Measurements from ENCODE around the gene TOB2. TPM values are rescaled to one million over a fixed set of nuclear protein-coding genes. Genes with fewer than 3 reads are reported as not detected.

TOB2 gene
- total and polyA plus RNA-seq, 9 of the 15 experiments (the other 6 are each of a cell fraction or from before 2014, with no cell fraction given), result 3.3 to 20.5 (median 7.3) TPM

DNA sequence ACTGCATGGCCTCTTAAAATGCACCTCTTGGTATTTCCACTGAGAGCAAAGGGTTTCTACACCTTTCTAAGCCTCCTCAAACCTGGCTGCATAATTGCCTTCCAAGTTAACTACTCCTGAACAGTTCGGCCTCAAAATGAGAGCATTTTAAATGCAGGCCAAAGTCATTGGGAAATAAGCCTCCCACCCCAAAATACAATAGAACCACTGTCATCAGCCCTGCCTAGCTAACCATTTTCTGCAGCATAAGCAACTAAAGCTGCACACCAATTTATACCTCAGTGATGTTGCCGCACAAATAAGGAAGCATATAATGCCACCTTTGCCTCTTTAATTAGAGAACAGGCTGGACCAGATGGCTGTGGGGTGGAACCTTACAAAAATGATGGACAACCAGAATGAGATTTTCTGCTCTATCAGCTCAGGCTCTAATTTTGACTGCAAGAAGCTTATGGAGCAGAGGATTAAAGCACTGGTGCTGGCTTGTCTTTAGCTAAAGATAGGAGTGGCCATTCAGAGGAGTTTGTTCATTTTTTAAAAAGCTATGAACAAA is 4.3 kb downstream of the TOB2 start:
- no peak overlapping the region for H3K27ac ChIP-seq (ENCODE audit: extremely low read depth, low read depth, low read length)
- TF ChIP-seq BCL6 (CRISPR knock-in tag; IDR thresholded peaks at IDR 0.05) (no peak), BHLHE40 (IDR thresholded peaks at IDR 0.05; ENCODE audit: low read length) (no peak), ZNF436 (CRISPR knock-in tag; IDR thresholded peaks at IDR 0.05) (no peak), ZSCAN32 (CRISPR knock-in tag; IDR thresholded peaks at IDR 0.05) (no peak), ARNT (IDR thresholded peaks at IDR 0.05) (no peak), JUND (IDR thresholded peaks at IDR 0.05; ENCODE audit: borderline replicate concordance, low read depth, low read length) (no peak), JUND (tag; IDR thresholded peaks at IDR 0.05; ENCODE audit: borderline replicate concordance, low read depth, low read length) (no peak), TEAD4 (IDR thresholded peaks at IDR 0.05; ENCODE audit: low read length) (no peak), TEAD4 (CRISPR knock-in tag; IDR thresholded peaks at IDR 0.05; ENCODE audit: borderline replicate concordance) (no peak), RAD51 (IDR thresholded peaks at IDR 0.05; ENCODE audit: borderline replicate concordance, low read depth) (no peak)
- TF ChIP-seq, protein P1, sequence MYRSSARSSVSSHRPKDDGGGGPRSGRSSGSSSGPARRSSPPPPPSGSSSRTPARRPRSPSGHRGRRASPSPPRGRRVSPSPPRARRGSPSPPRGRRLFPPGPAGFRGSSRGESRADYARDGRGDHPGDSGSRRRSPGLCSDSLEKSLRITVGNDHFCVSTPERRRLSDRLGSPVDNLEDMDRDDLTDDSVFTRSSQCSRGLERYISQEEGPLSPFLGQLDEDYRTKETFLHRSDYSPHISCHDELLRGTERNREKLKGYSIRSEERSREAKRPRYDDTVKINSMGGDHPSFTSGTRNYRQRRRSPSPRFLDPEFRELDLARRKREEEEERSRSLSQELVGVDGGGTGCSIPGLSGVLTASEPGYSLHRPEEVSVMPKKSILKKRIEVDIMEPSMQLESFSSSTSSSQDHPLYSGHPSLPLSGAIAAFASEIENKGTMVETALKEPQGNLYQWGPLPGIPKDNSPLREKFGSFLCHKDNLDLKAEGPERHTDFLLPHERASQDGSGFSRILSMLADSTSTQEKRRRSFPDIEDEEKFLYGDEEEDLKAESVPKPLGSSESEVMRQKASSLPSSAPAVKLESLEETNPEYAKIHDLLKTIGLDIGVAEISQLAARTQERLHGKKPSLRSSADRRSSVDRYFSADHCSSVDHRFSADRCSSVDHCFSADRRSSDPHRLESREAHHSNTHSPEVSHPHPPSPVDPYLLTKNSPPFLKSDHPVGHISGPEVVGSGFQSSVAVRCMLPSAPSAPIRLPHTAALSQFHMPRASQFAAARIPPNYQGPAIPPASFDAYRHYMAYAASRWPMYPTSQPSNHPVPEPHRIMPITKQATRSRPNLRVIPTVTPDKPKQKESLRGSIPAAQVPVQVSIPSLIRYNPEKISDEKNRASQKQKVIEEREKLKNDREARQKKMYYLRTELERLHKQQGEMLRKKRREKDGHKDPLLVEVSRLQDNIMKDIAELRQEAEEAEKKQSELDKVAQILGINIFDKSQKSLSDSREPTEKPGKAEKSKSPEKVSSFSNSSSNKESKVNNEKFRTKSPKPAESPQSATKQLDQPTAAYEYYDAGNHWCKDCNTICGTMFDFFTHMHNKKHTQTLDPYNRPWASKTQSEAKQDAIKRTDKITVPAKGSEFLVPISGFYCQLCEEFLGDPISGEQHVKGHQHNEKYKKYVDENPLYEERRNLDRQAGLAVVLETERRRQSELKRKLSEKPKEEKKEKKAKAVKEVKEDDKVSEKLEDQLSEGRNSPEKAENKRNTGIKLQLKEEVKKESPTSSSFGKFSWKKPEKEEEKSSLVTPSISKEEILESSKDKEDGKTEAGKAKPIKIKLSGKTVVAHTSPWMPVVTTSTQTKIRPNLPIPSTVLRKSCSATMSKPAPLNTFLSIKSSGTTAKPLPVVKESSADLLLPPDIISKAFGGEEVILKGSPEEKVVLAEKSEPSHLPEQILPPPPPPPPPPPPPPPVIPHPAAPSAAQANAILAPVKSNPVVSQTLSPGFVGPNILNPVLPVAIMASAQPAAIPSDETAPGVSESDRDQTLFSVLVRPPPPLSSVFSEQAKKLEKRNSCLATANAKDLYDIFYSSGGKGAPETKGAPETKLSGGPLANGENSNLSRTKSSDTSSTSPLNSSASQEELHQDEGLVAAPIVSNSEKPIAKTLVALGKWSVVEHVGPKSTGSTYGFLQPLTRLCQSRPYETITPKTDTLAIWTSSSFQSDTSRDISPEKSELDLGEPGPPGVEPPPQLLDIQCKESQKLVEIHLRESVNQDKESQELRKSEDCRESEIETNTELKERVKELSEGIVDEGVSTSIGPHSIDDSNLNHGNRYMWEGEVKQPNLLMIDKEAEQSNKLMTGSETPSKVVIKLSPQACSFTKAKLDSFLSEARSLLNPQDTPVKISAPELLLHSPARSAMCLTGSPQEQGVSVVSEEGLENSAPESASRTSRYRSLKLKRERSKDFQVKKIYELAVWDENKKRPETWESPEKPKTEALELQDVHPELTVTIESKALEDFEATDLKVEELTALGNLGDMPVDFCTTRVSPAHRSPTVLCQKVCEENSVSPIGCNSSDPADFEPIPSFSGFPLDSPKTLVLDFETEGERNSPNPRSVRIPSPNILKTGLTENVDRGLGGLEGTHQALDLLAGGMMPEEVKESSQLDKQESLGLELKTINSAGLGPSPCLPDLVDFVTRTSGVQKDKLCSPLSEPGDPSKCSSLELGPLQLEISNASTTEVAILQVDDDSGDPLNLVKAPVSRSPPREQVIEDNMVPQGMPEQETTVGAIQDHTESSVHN (IDR thresholded peaks at IDR 0.05; ENCODE audit: borderline replicate concordance in 1 of 2, low read depth in 1 of 2), result no peak
- TF ChIP-seq, protein P2, sequence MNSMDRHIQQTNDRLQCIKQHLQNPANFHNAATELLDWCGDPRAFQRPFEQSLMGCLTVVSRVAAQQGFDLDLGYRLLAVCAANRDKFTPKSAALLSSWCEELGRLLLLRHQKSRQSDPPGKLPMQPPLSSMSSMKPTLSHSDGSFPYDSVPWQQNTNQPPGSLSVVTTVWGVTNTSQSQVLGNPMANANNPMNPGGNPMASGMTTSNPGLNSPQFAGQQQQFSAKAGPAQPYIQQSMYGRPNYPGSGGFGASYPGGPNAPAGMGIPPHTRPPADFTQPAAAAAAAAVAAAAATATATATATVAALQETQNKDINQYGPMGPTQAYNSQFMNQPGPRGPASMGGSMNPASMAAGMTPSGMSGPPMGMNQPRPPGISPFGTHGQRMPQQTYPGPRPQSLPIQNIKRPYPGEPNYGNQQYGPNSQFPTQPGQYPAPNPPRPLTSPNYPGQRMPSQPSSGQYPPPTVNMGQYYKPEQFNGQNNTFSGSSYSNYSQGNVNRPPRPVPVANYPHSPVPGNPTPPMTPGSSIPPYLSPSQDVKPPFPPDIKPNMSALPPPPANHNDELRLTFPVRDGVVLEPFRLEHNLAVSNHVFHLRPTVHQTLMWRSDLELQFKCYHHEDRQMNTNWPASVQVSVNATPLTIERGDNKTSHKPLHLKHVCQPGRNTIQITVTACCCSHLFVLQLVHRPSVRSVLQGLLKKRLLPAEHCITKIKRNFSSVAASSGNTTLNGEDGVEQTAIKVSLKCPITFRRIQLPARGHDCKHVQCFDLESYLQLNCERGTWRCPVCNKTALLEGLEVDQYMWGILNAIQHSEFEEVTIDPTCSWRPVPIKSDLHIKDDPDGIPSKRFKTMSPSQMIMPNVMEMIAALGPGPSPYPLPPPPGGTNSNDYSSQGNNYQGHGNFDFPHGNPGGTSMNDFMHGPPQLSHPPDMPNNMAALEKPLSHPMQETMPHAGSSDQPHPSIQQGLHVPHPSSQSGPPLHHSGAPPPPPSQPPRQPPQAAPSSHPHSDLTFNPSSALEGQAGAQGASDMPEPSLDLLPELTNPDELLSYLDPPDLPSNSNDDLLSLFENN (IDR thresholded peaks at IDR 0.05; ENCODE audit: low read depth in 2 of 2, low read length in 2 of 2), result no peak

More for the DNA sequence above, 4.3 kb downstream of the TOB2 start:
- peaks cover 73% of the 10 kb centered on the region for H3K79me2 ChIP-seq (ENCODE audit: control insufficient read depth, insufficient read depth, low read length)
- BruUV-seq (replicated peaks), result no TSS peak
- intact Hi-C loops (cut with micrococcal nuclease) (no loop called here), in situ Hi-C loops (cut with MboI) (no loop called here)
- no peaks in the 10 kb centered on the region for H3K9me3 ChIP-seq (replicated peaks; ENCODE audit: control insufficient read depth, insufficient read depth, low read depth, low read length)
- no peak overlapping the region for H3K4me2 ChIP-seq (ENCODE audit: insufficient read depth, low read length)
- FAIRE-seq, result no peak
- ATAC-seq, result no peak
- ChIA-PET CTCF (ENCODE audit: low intra/inter-chr PET ratio) (no interaction called here), POLR2A (no interaction called here)
- no peak overlapping the region for H3K9ac ChIP-seq (ENCODE audit: insufficient read depth in 1 of 2, low read depth in 2 of 2, low read length in 2 of 2)
- H3K4me3 ChIP-seq, result no peak overlapping the region
- 97% methylated on average over 2 of the region's 2 CpGs for WGBS (ENCODE audit: insufficient coverage, low coverage, missing lambda C conversion rate)
- H3K9me1 ChIP-seq (ENCODE audit: control insufficient read depth, insufficient read depth, low read length), result no peaks in the 10 kb centered on the region
- H3K4me1 ChIP-seq (replicated peaks in 1 of 2; ENCODE audit: control insufficient read depth in 2 of 2, insufficient read depth in 2 of 2, low read length in 2 of 2), result peaks cover 0 to 16% of the 10 kb centered on the region in 2 experiments; a peak in 3 of 5 replicates
- no peak for DNase-seq (ENCODE audit: extremely low read depth in 1 of 4, low spot score in 3 of 4)
- no peaks in the 10 kb centered on the region for H3K27me3 ChIP-seq (ENCODE audit: control insufficient read depth in 2 of 2, insufficient read depth in 2 of 2, low read length in 2 of 2)
- no peak overlapping the region for H2AFZ ChIP-seq (ENCODE audit: low read depth, low read length)
- H4K20me1 ChIP-seq (replicated peaks; ENCODE audit: control insufficient read depth, insufficient read depth, low read length), result peaks cover 6% of the 10 kb centered on the region
- peaks cover 34% of the 10 kb centered on the region for H3K36me3 ChIP-seq (ENCODE audit: control insufficient read depth, insufficient read depth, low read length)

All from K562 (cell line).